H9 (cell line): ENCODE measurements around the gene SCARF1. TPM values are rescaled to one million over a fixed set of nuclear protein-coding genes. Genes with fewer than 3 reads are reported as not detected.
A peak's percentile ranks its signal among the peaks of the same experiment; 100 is the strongest.

Experiments
- DNase-seq: peaks from one replicate; pipeline ENCODE4 v3.0.0-alpha.2; 2017
- H2AFZ ChIP-seq: one replicate; pipeline ENCODE4 v1.6.1; 2013; ENCODE audit warnings: mild to moderate bottlenecking, low read length, control low read depth, moderate library complexity
- H2AK5ac ChIP-seq: 2 replicates; pipeline ENCODE4 v1.6.1; 2013; ENCODE audit warnings: low read length, control low read depth, mixed read lengths; ENCODE audit not compliant: insufficient read length
- H2BK120ac ChIP-seq: one replicate; pipeline ENCODE4 v1.6.1; 2013; ENCODE audit warnings: low read depth, mild to moderate bottlenecking, low read length, control low read depth, inconsistent platforms; ENCODE audit not compliant: poor library complexity, severe bottlenecking
- H2BK12ac ChIP-seq: 2 replicates; pipeline ENCODE4 v1.6.1; 2013; ENCODE audit warnings: low read length, control low read depth, mixed read lengths, low read depth; ENCODE audit not compliant: insufficient read length
- H2BK15ac ChIP-seq: 2 replicates; pipeline ENCODE4 v1.6.1; 2013; ENCODE audit warnings: low read depth, low read length, control low read depth
- H2BK20ac ChIP-seq: one replicate; pipeline ENCODE4 v1.6.1; 2013; ENCODE audit warnings: low read depth, mild to moderate bottlenecking, low read length, control low read depth, inconsistent platforms; ENCODE audit not compliant: poor library complexity, severe bottlenecking
- H2BK5ac ChIP-seq: 2 replicates; pipeline ENCODE4 v1.6.1; 2013; ENCODE audit warnings: low read length, control low read depth, mixed read lengths; ENCODE audit not compliant: insufficient read length
- H3K14ac ChIP-seq: 2 replicates; pipeline ENCODE4 v1.6.1; 2013; ENCODE audit warnings: low read length, control low read depth; ENCODE audit not compliant: insufficient read depth
- H3K18ac ChIP-seq: 2 replicates; pipeline ENCODE4 v1.6.1; 2013; ENCODE audit warnings: low read depth, mild to moderate bottlenecking, mixed read lengths, low read length, control low read depth; ENCODE audit not compliant: insufficient read length
- H3K23ac ChIP-seq: 2 replicates; pipeline ENCODE4 v1.6.1; 2013; ENCODE audit warnings: low read length, control low read depth, mixed read lengths, low read depth; ENCODE audit not compliant: insufficient read length
- H3K23me2 ChIP-seq: 2 replicates; pipeline ENCODE4 v1.6.1; 2013; ENCODE audit warnings: low read depth, mild to moderate bottlenecking, mixed read lengths, low read length, control low read depth; ENCODE audit not compliant: insufficient read length, poor library complexity, severe bottlenecking
- H3K27ac ChIP-seq: 2 replicates; pipeline ENCODE4 v1.5.1; 2013; ENCODE audit warnings: low read length, control low read depth, mixed read lengths, low read depth; ENCODE audit not compliant: insufficient read length
- H3K27me3 ChIP-seq: 2 replicates; pipeline ENCODE4 v1.6.1; 2013; ENCODE audit warnings: low read length, control low read depth, inconsistent platforms; ENCODE audit not compliant: insufficient read depth
- H3K4ac ChIP-seq: 2 replicates; pipeline ENCODE4 v1.6.1; 2013; ENCODE audit warnings: low read depth, mild to moderate bottlenecking, control low read depth, inconsistent platforms, low read length, moderate library complexity
- H3K4me1 ChIP-seq: 2 replicates; pipeline ENCODE4 v1.6.1; 2013; ENCODE audit warnings: low read length, control low read depth, inconsistent platforms; ENCODE audit not compliant: insufficient read depth
- H3K4me2 ChIP-seq: 2 replicates; pipeline ENCODE4 v1.6.1; 2013; ENCODE audit warnings: low read length, control low read depth, mixed read lengths; ENCODE audit not compliant: insufficient read length, insufficient read depth
- H3K56ac ChIP-seq: 2 replicates; pipeline ENCODE4 v1.6.1; 2013; ENCODE audit warnings: low read depth, mild to moderate bottlenecking, mixed read lengths, low read length, control low read depth; ENCODE audit not compliant: insufficient read length
- H3K79me1 ChIP-seq: 2 replicates; pipeline ENCODE4 v1.6.1; 2013; ENCODE audit warnings: low read depth, mild to moderate bottlenecking, moderate library complexity, low read length, control low read depth, inconsistent platforms; ENCODE audit not compliant: insufficient read depth, poor library complexity, severe bottlenecking
- H3K79me2 ChIP-seq: 2 replicates; pipeline ENCODE4 v1.6.1; 2013; ENCODE audit warnings: low read length, control low read depth, inconsistent platforms; ENCODE audit not compliant: insufficient read depth
- H3K9ac ChIP-seq: 2 replicates; pipeline ENCODE4 v1.6.1; 2013; ENCODE audit warnings: low read length, control low read depth, mixed read lengths; ENCODE audit not compliant: insufficient read length; ENCODE audit errors: extremely low read depth
- H3K9me3 ChIP-seq: one replicate; pipeline ENCODE4 v1.6.1; 2013; ENCODE audit warnings: low read depth, low read length, inconsistent platforms; ENCODE audit not compliant: control insufficient read depth
- H3T11ph ChIP-seq: one replicate; pipeline ENCODE4 v1.6.1; 2013; ENCODE audit warnings: mild to moderate bottlenecking, low read length, control low read depth, inconsistent platforms
- H4K20me1 ChIP-seq: one replicate; pipeline ENCODE4 v1.6.1; 2013; ENCODE audit not compliant: control insufficient read depth, insufficient read length, insufficient read depth
- H4K5ac ChIP-seq: 2 replicates; pipeline ENCODE4 v1.6.1; 2013; ENCODE audit warnings: low read depth, mild to moderate bottlenecking, mixed read lengths, low read length, control low read depth; ENCODE audit not compliant: insufficient read length
- H4K8ac ChIP-seq: replicated peaks from 2 replicates; pipeline ENCODE4 v1.6.1; 2013; ENCODE audit warnings: low read length, control low read depth, mixed read lengths, low read depth; ENCODE audit not compliant: insufficient read length
- H4K91ac ChIP-seq: 2 replicates; pipeline ENCODE4 v1.6.1; 2013; ENCODE audit warnings: low read depth, mild to moderate bottlenecking, moderate library complexity, mixed read lengths, low read length, control low read depth; ENCODE audit not compliant: insufficient read length
- H3K27ac Mint-ChIP-seq, 3 experiments: 2 replicates in 2 of 3; 3 replicates in 1 of 3; pipeline ENCODE4 v1.8.0; 2020 to 2021; ENCODE audit warnings: mixed read lengths in 3 of 3, mild to moderate bottlenecking in 1 of 3, moderate library complexity in 1 of 3
- H3K27me3 Mint-ChIP-seq: 2 replicates; pipeline ENCODE4 v1.8.0; 2021; ENCODE audit warnings: low read depth, mild to moderate bottlenecking, moderate library complexity, mixed read lengths
- H3K36me3 Mint-ChIP-seq, 3 experiments: 2 replicates in 2 of 3; 3 replicates in 1 of 3; pipeline ENCODE4 v1.8.0; 2020 to 2021; ENCODE audit warnings: low read depth in 3 of 3, mixed read lengths in 3 of 3; ENCODE audit not compliant: insufficient read depth in 1 of 3
- H3K4me1 Mint-ChIP-seq, 2 experiments: 2 replicates each; pipeline ENCODE4 v1.8.0; 2020; ENCODE audit warnings: mixed read lengths in 2 of 2
- H3K4me3 Mint-ChIP-seq, 2 experiments: 2 replicates in 1 of 2; 3 replicates in 1 of 2; pipeline ENCODE4 v1.8.0; 2020 to 2021; ENCODE audit warnings: mild to moderate bottlenecking in 2 of 2, mixed read lengths in 2 of 2, moderate library complexity in 1 of 2
- H3K9me3 Mint-ChIP-seq, 2 experiments: 2 replicates in 1 of 2; 3 replicates in 1 of 2; pipeline ENCODE4 v1.8.0; 2020; ENCODE audit warnings: mild to moderate bottlenecking in 2 of 2, mixed read lengths in 2 of 2, moderate library complexity in 1 of 2
- CTCF ChIP-seq: fragments of 200-600 bp; sonication (generic); conservative IDR thresholded peaks from 3 replicates; pipeline ENCODE4 v1.8.0; 2021; ENCODE audit warnings: antibody characterized with exemption, mild to moderate bottlenecking
- WGBS: extraction: QIAGEN DNeasy Blood & Tissue Kit; methylation state at CpG from one replicate; pipeline ENCODE4 v1.1.7; 2013; ENCODE audit warnings: missing lambda C conversion rate, low lambda C conversion rate, mixed read lengths; ENCODE audit not compliant: insufficient read length; ENCODE audit errors: extremely low coverage; 5-methylcytosine and 5-hydroxymethylcytosine counted together
- total RNA-seq: library from RNA; stranded (reverse); gene quantifications from 2 replicates; pipeline ENCODE4 v1.2.1, GENCODE V29; 2021

Gene SCARF1
- total RNA-seq, 1 experiment from 2014 or later, result 2.4 TPM

DNA sequence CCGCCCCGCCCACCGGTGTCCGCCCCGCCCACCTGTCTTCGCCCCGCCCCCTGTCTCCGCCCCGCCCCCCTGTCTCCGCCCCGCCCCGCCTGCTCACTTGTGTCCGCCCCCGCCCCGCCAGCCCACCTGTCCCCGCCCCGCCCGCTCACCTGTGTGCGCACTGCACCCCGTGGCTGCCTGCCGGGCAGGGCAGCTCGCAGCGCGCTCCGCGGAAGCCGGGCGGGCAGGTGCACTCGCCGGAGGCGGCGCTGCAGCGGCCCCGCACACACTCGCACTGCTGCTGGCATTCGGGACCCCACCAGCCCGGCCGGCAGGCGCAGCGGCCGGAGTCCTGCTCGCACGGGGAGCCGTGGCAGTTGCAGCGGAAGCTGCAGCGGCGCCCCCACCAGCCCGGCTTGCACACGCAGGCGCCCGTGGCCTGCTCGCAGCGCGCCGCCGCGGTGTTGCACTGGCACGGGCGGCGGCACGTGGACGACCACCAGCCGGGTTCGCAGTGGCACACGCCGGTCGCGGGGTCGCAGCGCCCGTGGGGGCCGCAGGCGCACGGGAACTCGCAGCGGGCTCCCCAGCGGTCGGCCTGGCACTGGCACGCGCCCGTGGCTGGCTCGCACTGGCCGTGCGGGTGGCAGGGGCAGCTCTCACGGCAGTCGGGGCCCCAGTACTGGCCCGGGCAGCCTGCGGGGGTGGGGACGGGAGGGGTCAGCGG, 2.1 kb downstream of the SCARF1 start:
- Histone ChIP-seq H4K5ac (no peak overlapping the region), H3K79me2 (no peaks in the 10 kb centered on the region), H4K20me1 (no peaks in the 10 kb centered on the region), H2AK5ac (no peak overlapping the region), H3K4me2 (peak overlapping the region; percentile 4), H3K79me1 (no peaks in the 10 kb centered on the region), H3K4ac (no peak overlapping the region), H3K9me3 (no peaks in the 10 kb centered on the region), H2BK12ac (no peak overlapping the region), H2BK20ac (no peak overlapping the region), H3K56ac (no peak overlapping the region), H4K91ac (no peak overlapping the region), H3K4me1 (peaks cover 5% of the 10 kb centered on the region; the same call in 1 of the 2 replicates), H3K18ac (no peak overlapping the region), H4K8ac (no peak overlapping the region), H3K14ac (no peak overlapping the region), H3K9ac (no peak overlapping the region), H3K27ac (no peak overlapping the region), H3K27me3 (no peaks in the 10 kb centered on the region; the same call in 1 of the 2 replicates), H2BK120ac (no peak overlapping the region), H3T11ph (no peak overlapping the region), H2BK5ac (no peak overlapping the region), H2AFZ (no peak overlapping the region), H2BK15ac (no peak overlapping the region), H3K23me2 (peaks cover under 1% of the 10 kb centered on the region), H3K23ac (no peak overlapping the region)
- Mint-ChIP-seq H3K4me1 (peaks cover 33 to 49% of the 10 kb centered on the region in 2 experiments), H3K9me3 (peaks cover 0 to 8% of the 10 kb centered on the region in 2 experiments; a peak in 1 of 5 replicates), H3K27me3 (peaks cover 9% of the 10 kb centered on the region), H3K4me3 (peak overlapping the region in 1 of 2 experiments; percentile 63; a peak in 2 of 5 replicates), H3K27ac (no peak overlapping the region), H3K36me3 (peaks cover 0 to 2% (median 0%) of the 10 kb centered on the region in 3 experiments; a peak in 1 of 7 replicates)
- peak; percentile 96 for DNase-seq
- peak; percentile 62 for TF ChIP-seq CTCF
- no CpG with 5 or more reads among the region's 90 CpGs for WGBS
